Measurements from ENCODE around the gene EPS15. TPM values are rescaled to one million over a fixed set of nuclear protein-coding genes. Genes with fewer than 3 reads are reported as not detected.

EPS15 gene
- total and polyA plus RNA-seq, 10 of the 15 experiments (the other 5 are each of a cell fraction or from before 2014, with no cell fraction given) = 24.7 to 87.8 (median 56.3) TPM

- H3K4me2 ChIP-seq (ENCODE audit: control insufficient read depth, insufficient read depth) = no peak overlapping the region
- H4K20me1 ChIP-seq (ENCODE audit: control insufficient read depth, insufficient read depth) = no peaks in the 10 kb centered on the region
- H3K27me3 ChIP-seq (replicated peaks in 1 of 2; ENCODE audit: control insufficient read depth in 2 of 2, insufficient read depth in 2 of 2, low read length in 1 of 2) = no peaks in the 10 kb centered on the region
- no peak overlapping the region for H3K4me3 ChIP-seq
- POLR2A ChIA-PET = no interaction called here
- WGBS (ENCODE audit: insufficient coverage, insufficient replicate concordance, low lambda C conversion rate, missing lambda C conversion rate) = 88% methylated on average over 4 of the region's 4 CpGs
- FAIRE-seq (no peak), ATAC-seq (no peak), DNase-seq (ENCODE audit: low read depth, low spot score) (no peak)
- SMC1A ChIA-PET (ENCODE audit: uncharacterized antibody, unreplicated experiment) = no interaction called here
- in situ Hi-C loops (cut with MboI) = no loop called here
- no TSS peak for BruUV-seq (replicated peaks)
- TF ChIP-seq CREM (IDR thresholded peaks at IDR 0.05; ENCODE audit: low read depth) = no peak
- TF ChIP-seq ZZZ3 (IDR thresholded peaks at IDR 0.05; ENCODE audit: control insufficient read depth, insufficient read length, low read depth) = no peak
- H3K9me3 ChIP-seq (replicated peaks; ENCODE audit: control insufficient read depth, insufficient read depth, low read length) = no peaks in the 10 kb centered on the region
- RAD21 ChIA-PET (ENCODE audit: unreplicated experiment) = no interaction called here
- no peak overlapping the region for H3K9ac ChIP-seq (ENCODE audit: control insufficient read depth, insufficient read depth, low read length)
- no peak overlapping the region for H3K27ac ChIP-seq (ENCODE audit: control insufficient read depth, insufficient read depth)
- no peaks in the 10 kb centered on the region for H3K79me2 ChIP-seq (ENCODE audit: control insufficient read depth, insufficient read depth, low read length)
- H2AFZ ChIP-seq (ENCODE audit: control insufficient read depth, low read depth, low read length) = no peak overlapping the region
- intact Hi-C loops (cut with micrococcal nuclease; ENCODE audit: unreplicated experiment) = no loop called here
- CTCF ChIA-PET = no interaction called here
- H3K4me1 ChIP-seq (ENCODE audit: control insufficient read depth, insufficient read depth, low read length) = no peaks in the 10 kb centered on the region
- peaks cover 1 to 18% of the 10 kb centered on the region in 2 experiments for H3K36me3 ChIP-seq (ENCODE audit: control insufficient read depth in 2 of 2, insufficient read depth in 2 of 2, low read length in 1 of 2)
Measured at GRCh38 chr1:51454554-51454953, 64.5 kb downstream of the EPS15 start.

DNA sequence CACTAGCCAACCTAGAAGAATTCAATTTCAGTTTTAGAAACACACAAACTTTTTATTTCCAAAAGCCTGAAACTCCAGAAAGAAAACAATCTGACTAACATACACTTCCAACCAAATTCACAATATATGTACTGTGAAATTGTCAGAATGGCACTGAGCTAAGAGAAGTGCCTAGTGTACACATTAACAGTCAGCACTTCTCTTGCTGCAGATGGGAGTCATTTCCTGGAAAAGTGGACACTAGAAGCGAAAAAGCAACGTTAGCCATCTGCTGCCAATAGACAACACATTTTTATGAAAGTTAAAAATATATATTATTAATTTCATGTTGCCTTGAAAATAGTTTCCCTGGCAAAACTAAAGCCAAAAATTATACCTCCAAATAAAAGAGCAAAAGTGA, 66.1 kb downstream of the EPS15 start:
- no peaks in the 10 kb centered on the region for H3K9me3 ChIP-seq (replicated peaks; ENCODE audit: control insufficient read depth, insufficient read depth, low read length)
- ChIA-PET SMC1A (ENCODE audit: uncharacterized antibody, unreplicated experiment) (interaction anchor here (0.6 to 1.7 kb wide), 3 partner anchors 17 to 83 kb away, joined by 4 to 6 read pairs (median 5); no protein-coding TSS in a partner anchor), CTCF (interaction anchor here (1.0 kb wide), 1 partner anchor 82 kb away, joined by 3 read pairs; no protein-coding TSS in a partner anchor), POLR2A (interaction anchor here (0.7 to 1.5 kb wide), 2 partner anchors 10 to 60 kb away, joined by 3 to 8 read pairs; no protein-coding TSS in a partner anchor), RAD21 (ENCODE audit: unreplicated experiment) (interaction anchor here (1.0 kb wide), 1 partner anchor 82 kb away, joined by 3 read pairs; no protein-coding TSS in a partner anchor)
- 95% methylated on average over 2 of the region's 2 CpGs for WGBS (ENCODE audit: insufficient coverage, insufficient replicate concordance, low lambda C conversion rate, missing lambda C conversion rate)
- peaks cover 1 to 12% of the 10 kb centered on the region in 2 experiments for H3K36me3 ChIP-seq (ENCODE audit: control insufficient read depth in 2 of 2, insufficient read depth in 2 of 2, low read length in 1 of 2)
- in situ Hi-C loops (cut with MboI) = no loop called here
- no peak overlapping the region for H2AFZ ChIP-seq (ENCODE audit: control insufficient read depth, low read depth, low read length)
- no peaks in the 10 kb centered on the region for H3K27me3 ChIP-seq (replicated peaks in 1 of 2; ENCODE audit: control insufficient read depth in 2 of 2, insufficient read depth in 2 of 2, low read length in 1 of 2)
- DNase-seq (ENCODE audit: low read depth, low spot score) = no peak
- H3K4me3 ChIP-seq = no peak overlapping the region
- H3K4me2 ChIP-seq (ENCODE audit: control insufficient read depth, insufficient read depth) = no peak overlapping the region
- BruUV-seq (replicated peaks) = no TSS peak
- no peak for ATAC-seq
- FAIRE-seq = no peak
- no peak overlapping the region for H3K27ac ChIP-seq (ENCODE audit: control insufficient read depth, insufficient read depth)
- H4K20me1 ChIP-seq (ENCODE audit: control insufficient read depth, insufficient read depth) = no peaks in the 10 kb centered on the region
- H3K4me1 ChIP-seq (ENCODE audit: control insufficient read depth, insufficient read depth, low read length) = no peaks in the 10 kb centered on the region
- intact Hi-C loops (cut with micrococcal nuclease; ENCODE audit: unreplicated experiment) = no loop called here
- no peaks in the 10 kb centered on the region for H3K79me2 ChIP-seq (ENCODE audit: control insufficient read depth, insufficient read depth, low read length)
- H3K9ac ChIP-seq (ENCODE audit: control insufficient read depth, insufficient read depth, low read length) = no peak overlapping the region
- TF ChIP-seq, protein P1, sequence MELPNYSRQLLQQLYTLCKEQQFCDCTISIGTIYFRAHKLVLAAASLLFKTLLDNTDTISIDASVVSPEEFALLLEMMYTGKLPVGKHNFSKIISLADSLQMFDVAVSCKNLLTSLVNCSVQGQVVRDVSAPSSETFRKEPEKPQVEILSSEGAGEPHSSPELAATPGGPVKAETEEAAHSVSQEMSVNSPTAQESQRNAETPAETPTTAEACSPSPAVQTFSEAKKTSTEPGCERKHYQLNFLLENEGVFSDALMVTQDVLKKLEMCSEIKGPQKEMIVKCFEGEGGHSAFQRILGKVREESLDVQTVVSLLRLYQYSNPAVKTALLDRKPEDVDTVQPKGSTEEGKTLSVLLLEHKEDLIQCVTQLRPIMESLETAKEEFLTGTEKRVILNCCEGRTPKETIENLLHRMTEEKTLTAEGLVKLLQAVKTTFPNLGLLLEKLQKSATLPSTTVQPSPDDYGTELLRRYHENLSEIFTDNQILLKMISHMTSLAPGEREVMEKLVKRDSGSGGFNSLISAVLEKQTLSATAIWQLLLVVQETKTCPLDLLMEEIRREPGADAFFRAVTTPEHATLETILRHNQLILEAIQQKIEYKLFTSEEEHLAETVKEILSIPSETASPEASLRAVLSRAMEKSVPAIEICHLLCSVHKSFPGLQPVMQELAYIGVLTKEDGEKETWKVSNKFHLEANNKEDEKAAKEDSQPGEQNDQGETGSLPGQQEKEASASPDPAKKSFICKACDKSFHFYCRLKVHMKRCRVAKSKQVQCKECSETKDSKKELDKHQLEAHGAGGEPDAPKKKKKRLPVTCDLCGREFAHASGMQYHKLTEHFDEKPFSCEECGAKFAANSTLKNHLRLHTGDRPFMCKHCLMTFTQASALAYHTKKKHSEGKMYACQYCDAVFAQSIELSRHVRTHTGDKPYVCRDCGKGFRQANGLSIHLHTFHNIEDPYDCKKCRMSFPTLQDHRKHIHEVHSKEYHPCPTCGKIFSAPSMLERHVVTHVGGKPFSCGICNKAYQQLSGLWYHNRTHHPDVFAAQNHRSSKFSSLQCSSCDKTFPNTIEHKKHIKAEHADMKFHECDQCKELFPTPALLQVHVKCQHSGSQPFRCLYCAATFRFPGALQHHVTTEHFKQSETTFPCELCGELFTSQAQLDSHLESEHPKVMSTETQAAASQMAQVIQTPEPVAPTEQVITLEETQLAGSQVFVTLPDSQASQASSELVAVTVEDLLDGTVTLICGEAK (IDR thresholded peaks at IDR 0.05; ENCODE audit: borderline replicate concordance) = no peak
- TF ChIP-seq JUND (IDR thresholded peaks at IDR 0.05; ENCODE audit: low read depth, low read length) (no peak), POLR2AphosphoS2 (IDR thresholded peaks at IDR 0.05; ENCODE audit: low read depth, low read length) (no peak), IKZF1 (conservative IDR thresholded peaks at IDR 0.05) (no peak), BHLHE40 (IDR thresholded peaks at IDR 0.05; ENCODE audit: borderline replicate concordance in 1 of 2, low read depth in 2 of 2, low read length in 1 of 2) (no peak), E2F8 (IDR thresholded peaks at IDR 0.05; ENCODE audit: low read depth, partially characterized antibody) (no peak), TCF7 (IDR thresholded peaks at IDR 0.05; ENCODE audit: borderline replicate concordance) (no peak), TBL1XR1 (IDR thresholded peaks at IDR 0.05; ENCODE audit: low read depth, low read length) (no peak), YBX1 (IDR thresholded peaks at IDR 0.05) (no peak)
